K562 (cell line): ENCODE results near the gene RPRD1B. TPM values are rescaled to one million over a fixed set of nuclear protein-coding genes. Genes with fewer than 3 reads are reported as not detected.

Experiments
- C11orf30 ChIP-seq: fragments of 450-650 bp; IDR thresholded peaks from 2 replicates; pipeline ENCODE4 v1.6.1; 2016; ENCODE audit warnings: low read depth, mild to moderate bottlenecking
- CAMTA2 ChIP-seq: fragments of 250-450 bp; sonication (Bioruptor Pico); conservative IDR thresholded peaks from 2 replicates; pipeline ENCODE4 v1.5.1; 2022
- CBFB ChIP-seq: sonication (generic); formaldehyde crosslinking; IDR thresholded peaks from 2 replicates; pipeline ENCODE4 v1.4.0; 2020; ENCODE audit warnings: mild to moderate bottlenecking, missing genetic modification reagents
- CBX5 ChIP-seq: IDR thresholded peaks from 2 replicates; pipeline ENCODE4 v1.6.1; 2014; ENCODE audit warnings: low read depth, borderline replicate concordance
- EHMT2 ChIP-seq: fragments of 450-650 bp; IDR thresholded peaks from 2 replicates; pipeline ENCODE4 v1.6.1; 2018; ENCODE audit warnings: antibody characterized with exemption
- GABPB1 ChIP-seq: sonication (generic); formaldehyde crosslinking; IDR thresholded peaks from 2 replicates; pipeline ENCODE4 v1.8.0; 2022; ENCODE audit warnings: mild to moderate bottlenecking, missing genetic modification reagents
- TAF15 ChIP-seq: fragments of 200-400 bp; formaldehyde crosslinking; IDR thresholded peaks from 2 replicates; pipeline ENCODE4 v1.6.1; 2017; ENCODE audit warnings: mild to moderate bottlenecking, low read depth, low read length, moderate library complexity
- ZNF347 ChIP-seq: fragments of 450-650 bp; formaldehyde crosslinking; IDR thresholded peaks from 2 replicates; pipeline ENCODE4 v1.4.0; 2020; ENCODE audit warnings: low read depth, mild to moderate bottlenecking, moderate library complexity
- ZNF408 ChIP-seq: fragments of 250-450 bp; sonication (Bioruptor Pico); IDR thresholded peaks from 2 replicates; pipeline ENCODE4 v1.4.0; 2020; ENCODE audit warnings: low read depth, mild to moderate bottlenecking, moderate library complexity
- polyA plus RNA-seq, 8 experiments: library from polyadenylated mRNA; depleted of rRNA in 4 of 8; stranded (reverse) in 5 of 8; unstranded in 3 of 8; fragments of >200 nt; fragmentation: Nextera tagmentation in 2 of 8; fragmentation: Illumina TruSeq in 1 of 8; extraction: Ambion mirVana in 2 of 8; extraction: Trizol in 1 of 8; gene quantifications; 2 replicates each; pipeline versions ENCODE4 v1.2.1 to v1.2.3, GENCODE V29; 2011 to 2014; ENCODE audit warnings: inconsistent platforms in 1 of 8, missing spikeins in 1 of 8
- total RNA-seq, 7 experiments: library from RNA; depleted of rRNA in 6 of 7; stranded (reverse); fragments of >200 nt in 6 of 7; fragmentation: Illumina TruSeq in 2 of 7; extraction: Trizol in 2 of 7; gene quantifications; 2 replicates each; pipeline versions ENCODE4 v1.2.1 to v1.2.3, GENCODE V29; 2011 to 2021; ENCODE audit warnings: low replicate concordance in 1 of 7
- TF ChIP-seq, protein P1 (sequence below): fragments of 250-450 bp; sonication (Bioruptor Pico); IDR thresholded peaks from 2 replicates; pipeline ENCODE4 v1.4.0; 2020; ENCODE audit warnings: mild to moderate bottlenecking, moderate library complexity
- TF ChIP-seq, protein P2 (sequence below): fragments of 450-650 bp; IDR thresholded peaks from 2 replicates; pipeline ENCODE4 v1.6.1; 2018; ENCODE audit warnings: mild to moderate bottlenecking, low read depth; ENCODE audit not compliant: partially characterized antibody
- TF ChIP-seq, protein P3 (sequence below): sonication (generic); formaldehyde crosslinking; IDR thresholded peaks from 2 replicates; pipeline ENCODE4 v1.9.0; 2022; ENCODE audit warnings: mild to moderate bottlenecking, missing genetic modification reagents
- TF ChIP-seq, protein P4 (sequence below): sonication (generic); formaldehyde crosslinking; IDR thresholded peaks from 2 replicates; pipeline ENCODE4 v1.8.0; 2022; ENCODE audit warnings: missing genetic modification reagents, mild to moderate bottlenecking, borderline replicate concordance
- TF ChIP-seq, protein P5 (sequence below): sonication (generic); formaldehyde crosslinking; IDR thresholded peaks from 2 replicates; pipeline ENCODE4 v1.8.1; 2023; ENCODE audit warnings: mild to moderate bottlenecking, missing genetic modification reagents
- TF ChIP-seq, protein P6 (sequence below): fragments of 450-650 bp; IDR thresholded peaks from 2 replicates; pipeline ENCODE4 v1.6.1; 2016

The RPRD1B gene
- total and polyA plus RNA-seq, 9 of the 15 experiments (the other 6 are each of a cell fraction or from before 2014, with no cell fraction given), result 5.5 to 43.0 (median 24.4) TPM

DNA sequence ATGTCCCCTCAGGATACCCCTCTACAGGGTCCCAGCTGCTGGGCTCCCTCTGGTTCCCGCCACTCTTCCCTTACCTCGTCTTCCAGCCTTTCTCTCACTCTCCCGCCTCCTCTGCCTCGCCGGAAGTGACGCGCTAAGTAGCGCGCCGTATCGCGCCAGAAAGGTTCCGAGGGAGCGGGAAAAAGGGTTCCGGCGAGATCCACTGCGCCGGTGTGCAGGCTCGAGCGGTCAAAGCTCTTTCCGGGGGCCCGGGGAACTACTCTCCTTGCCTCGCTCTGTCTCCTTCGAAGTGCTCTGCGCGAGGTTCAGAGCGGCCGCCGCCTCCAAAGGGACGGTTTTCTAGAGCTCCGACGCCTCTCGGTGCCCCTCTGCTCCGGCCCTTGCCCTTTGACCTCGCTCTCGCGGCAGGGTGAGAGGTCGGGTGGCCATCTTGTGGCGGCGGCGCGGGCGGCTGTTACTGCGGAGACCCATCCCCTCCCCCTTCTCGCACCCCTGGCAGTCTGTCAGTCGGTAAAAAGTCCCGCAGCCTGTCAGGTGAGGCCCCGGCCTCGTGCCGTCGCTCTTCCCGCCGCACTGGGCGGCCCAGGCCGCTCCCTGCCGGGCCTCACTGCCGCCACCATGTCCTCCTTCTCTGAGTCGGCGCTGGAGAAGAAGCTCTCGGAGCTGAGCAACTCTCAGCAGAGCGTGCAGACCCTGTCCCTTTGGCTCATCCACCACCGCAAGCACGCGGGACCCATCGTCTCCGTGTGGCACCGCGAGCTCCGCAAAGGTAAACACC, at the start of gene RPRD1B, which contains the start of gene TTI1 (continued):
- TF ChIP-seq, protein P1, sequence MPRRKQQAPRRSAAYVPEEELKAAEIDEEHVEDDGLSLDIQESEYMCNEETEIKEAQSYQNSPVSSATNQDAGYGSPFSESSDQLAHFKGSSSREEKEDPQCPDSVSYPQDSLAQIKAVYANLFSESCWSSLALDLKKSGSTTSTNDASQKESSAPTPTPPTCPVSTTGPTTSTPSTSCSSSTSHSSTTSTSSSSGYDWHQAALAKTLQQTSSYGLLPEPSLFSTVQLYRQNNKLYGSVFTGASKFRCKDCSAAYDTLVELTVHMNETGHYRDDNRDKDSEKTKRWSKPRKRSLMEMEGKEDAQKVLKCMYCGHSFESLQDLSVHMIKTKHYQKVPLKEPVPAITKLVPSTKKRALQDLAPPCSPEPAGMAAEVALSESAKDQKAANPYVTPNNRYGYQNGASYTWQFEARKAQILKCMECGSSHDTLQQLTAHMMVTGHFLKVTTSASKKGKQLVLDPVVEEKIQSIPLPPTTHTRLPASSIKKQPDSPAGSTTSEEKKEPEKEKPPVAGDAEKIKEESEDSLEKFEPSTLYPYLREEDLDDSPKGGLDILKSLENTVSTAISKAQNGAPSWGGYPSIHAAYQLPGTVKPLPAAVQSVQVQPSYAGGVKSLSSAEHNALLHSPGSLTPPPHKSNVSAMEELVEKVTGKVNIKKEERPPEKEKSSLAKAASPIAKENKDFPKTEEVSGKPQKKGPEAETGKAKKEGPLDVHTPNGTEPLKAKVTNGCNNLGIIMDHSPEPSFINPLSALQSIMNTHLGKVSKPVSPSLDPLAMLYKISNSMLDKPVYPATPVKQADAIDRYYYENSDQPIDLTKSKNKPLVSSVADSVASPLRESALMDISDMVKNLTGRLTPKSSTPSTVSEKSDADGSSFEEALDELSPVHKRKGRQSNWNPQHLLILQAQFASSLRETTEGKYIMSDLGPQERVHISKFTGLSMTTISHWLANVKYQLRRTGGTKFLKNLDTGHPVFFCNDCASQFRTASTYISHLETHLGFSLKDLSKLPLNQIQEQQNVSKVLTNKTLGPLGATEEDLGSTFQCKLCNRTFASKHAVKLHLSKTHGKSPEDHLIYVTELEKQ (CRISPR knock-in tag), result no peak
- no peak for TF ChIP-seq ZNF408
- TF ChIP-seq, protein P2, sequence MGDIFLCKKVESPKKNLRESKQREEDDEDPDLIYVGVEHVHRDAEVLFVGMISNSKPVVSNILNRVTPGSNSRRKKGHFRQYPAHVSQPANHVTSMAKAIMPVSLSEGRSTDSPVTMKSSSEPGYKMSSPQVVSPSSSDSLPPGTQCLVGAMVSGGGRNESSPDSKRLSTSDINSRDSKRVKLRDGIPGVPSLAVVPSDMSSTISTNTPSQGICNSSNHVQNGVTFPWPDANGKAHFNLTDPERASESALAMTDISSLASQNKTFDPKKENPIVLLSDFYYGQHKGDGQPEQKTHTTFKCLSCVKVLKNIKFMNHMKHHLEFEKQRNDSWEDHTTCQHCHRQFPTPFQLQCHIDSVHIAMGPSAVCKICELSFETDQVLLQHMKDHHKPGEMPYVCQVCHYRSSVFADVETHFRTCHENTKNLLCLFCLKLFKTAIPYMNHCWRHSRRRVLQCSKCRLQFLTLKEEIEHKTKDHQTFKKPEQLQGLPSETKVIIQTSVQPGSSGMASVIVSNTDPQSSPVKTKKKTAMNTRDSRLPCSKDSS, result no peak
- no peak for TF ChIP-seq CBX5
- no peak for TF ChIP-seq CAMTA2 (CRISPR knock-in tag)
- TF ChIP-seq GABPB1 (CRISPR knock-in tag), result peak; percentile 100
- TF ChIP-seq ZNF347 (CRISPR knock-in tag), result no peak
- TF ChIP-seq CBFB (CRISPR knock-in tag), result no peak
- TF ChIP-seq, protein P3, sequence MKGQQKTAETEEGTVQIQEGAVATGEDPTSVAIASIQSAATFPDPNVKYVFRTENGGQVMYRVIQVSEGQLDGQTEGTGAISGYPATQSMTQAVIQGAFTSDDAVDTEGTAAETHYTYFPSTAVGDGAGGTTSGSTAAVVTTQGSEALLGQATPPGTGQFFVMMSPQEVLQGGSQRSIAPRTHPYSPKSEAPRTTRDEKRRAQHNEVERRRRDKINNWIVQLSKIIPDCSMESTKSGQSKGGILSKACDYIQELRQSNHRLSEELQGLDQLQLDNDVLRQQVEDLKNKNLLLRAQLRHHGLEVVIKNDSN (CRISPR knock-in tag), result 0 out of 2 replicates have a peak, but pooled peaks have one; percentile 50
- TF ChIP-seq, protein P4, sequence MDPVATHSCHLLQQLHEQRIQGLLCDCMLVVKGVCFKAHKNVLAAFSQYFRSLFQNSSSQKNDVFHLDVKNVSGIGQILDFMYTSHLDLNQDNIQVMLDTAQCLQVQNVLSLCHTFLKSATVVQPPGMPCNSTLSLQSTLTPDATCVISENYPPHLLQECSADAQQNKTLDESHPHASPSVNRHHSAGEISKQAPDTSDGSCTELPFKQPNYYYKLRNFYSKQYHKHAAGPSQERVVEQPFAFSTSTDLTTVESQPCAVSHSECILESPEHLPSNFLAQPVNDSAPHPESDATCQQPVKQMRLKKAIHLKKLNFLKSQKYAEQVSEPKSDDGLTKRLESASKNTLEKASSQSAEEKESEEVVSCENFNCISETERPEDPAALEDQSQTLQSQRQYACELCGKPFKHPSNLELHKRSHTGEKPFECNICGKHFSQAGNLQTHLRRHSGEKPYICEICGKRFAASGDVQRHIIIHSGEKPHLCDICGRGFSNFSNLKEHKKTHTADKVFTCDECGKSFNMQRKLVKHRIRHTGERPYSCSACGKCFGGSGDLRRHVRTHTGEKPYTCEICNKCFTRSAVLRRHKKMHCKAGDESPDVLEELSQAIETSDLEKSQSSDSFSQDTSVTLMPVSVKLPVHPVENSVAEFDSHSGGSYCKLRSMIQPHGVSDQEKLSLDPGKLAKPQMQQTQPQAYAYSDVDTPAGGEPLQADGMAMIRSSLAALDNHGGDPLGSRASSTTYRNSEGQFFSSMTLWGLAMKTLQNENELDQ (CRISPR knock-in tag), result no peak
- no peak for TF ChIP-seq EHMT2
- TF ChIP-seq, protein P5, sequence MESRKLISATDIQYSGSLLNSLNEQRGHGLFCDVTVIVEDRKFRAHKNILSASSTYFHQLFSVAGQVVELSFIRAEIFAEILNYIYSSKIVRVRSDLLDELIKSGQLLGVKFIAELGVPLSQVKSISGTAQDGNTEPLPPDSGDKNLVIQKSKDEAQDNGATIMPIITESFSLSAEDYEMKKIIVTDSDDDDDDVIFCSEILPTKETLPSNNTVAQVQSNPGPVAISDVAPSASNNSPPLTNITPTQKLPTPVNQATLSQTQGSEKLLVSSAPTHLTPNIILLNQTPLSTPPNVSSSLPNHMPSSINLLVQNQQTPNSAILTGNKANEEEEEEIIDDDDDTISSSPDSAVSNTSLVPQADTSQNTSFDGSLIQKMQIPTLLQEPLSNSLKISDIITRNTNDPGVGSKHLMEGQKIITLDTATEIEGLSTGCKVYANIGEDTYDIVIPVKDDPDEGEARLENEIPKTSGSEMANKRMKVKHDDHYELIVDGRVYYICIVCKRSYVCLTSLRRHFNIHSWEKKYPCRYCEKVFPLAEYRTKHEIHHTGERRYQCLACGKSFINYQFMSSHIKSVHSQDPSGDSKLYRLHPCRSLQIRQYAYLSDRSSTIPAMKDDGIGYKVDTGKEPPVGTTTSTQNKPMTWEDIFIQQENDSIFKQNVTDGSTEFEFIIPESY, result no peak
- TF ChIP-seq, protein P6, sequence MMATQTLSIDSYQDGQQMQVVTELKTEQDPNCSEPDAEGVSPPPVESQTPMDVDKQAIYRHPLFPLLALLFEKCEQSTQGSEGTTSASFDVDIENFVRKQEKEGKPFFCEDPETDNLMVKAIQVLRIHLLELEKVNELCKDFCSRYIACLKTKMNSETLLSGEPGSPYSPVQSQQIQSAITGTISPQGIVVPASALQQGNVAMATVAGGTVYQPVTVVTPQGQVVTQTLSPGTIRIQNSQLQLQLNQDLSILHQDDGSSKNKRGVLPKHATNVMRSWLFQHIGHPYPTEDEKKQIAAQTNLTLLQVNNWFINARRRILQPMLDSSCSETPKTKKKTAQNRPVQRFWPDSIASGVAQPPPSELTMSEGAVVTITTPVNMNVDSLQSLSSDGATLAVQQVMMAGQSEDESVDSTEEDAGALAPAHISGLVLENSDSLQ, result peak; percentile 33; the same call in 1 of the 2 replicates
- TF ChIP-seq TAF15, result no peak
- peak; percentile 96 for TF ChIP-seq C11orf30
